Smooth muscle cell (in vitro differentiated cells): ENCODE results near the gene LITAFD. TPM values are rescaled to one million over a fixed set of nuclear protein-coding genes. Genes with fewer than 3 reads are reported as not detected.

Source experiments
- DNase-seq: peaks from one replicate; lab custom pipeline; 2025; ENCODE audit not compliant: unreplicated experiment; lab: John Stamatoyannopoulos, UW
- H2AFZ ChIP-seq: fragments of 200-600 bp; sonication (generic); 2 replicates; pipeline ENCODE4 v1.6.0; 2016; ENCODE audit warnings: antibody characterized with exemption, low read depth, mild to moderate bottlenecking
- H3F3A ChIP-seq: fragments of 200-600 bp; sonication (generic); 2 replicates; pipeline ENCODE4 v1.6.0; 2017; ENCODE audit warnings: antibody characterized with exemption, low read depth
- H3K27ac ChIP-seq: fragments of 200-600 bp; sonication (generic); 2 replicates; pipeline ENCODE4 v1.5.1; 2016; ENCODE audit warnings: low read depth, mild to moderate bottlenecking
- H3K27me3 ChIP-seq: fragments of 200-600 bp; sonication (generic); 2 replicates; pipeline ENCODE4 v1.6.1; 2016; ENCODE audit warnings: low read depth, mild to moderate bottlenecking
- H3K36me3 ChIP-seq: fragments of 200-600 bp; sonication (generic); 2 replicates; pipeline ENCODE4 v1.5.1; 2016; ENCODE audit warnings: low read depth
- H3K4me1 ChIP-seq: fragments of 200-600 bp; sonication (generic); 2 replicates; pipeline ENCODE4 v1.5.1; 2016; ENCODE audit warnings: low read depth
- H3K4me2 ChIP-seq: fragments of 200-600 bp; sonication (generic); 2 replicates; pipeline ENCODE4 v1.6.0; 2016; ENCODE audit warnings: mild to moderate bottlenecking
- H3K4me3 ChIP-seq: fragments of 200-600 bp; sonication (generic); 2 replicates; pipeline ENCODE4 v1.5.1; 2016; ENCODE audit warnings: mild to moderate bottlenecking
- H3K79me2 ChIP-seq: fragments of 200-600 bp; sonication (generic); 2 replicates; pipeline ENCODE4 v1.6.0; 2016; ENCODE audit warnings: low read depth, mild to moderate bottlenecking
- H3K9ac ChIP-seq: fragments of 200-600 bp; sonication (generic); 2 replicates; pipeline ENCODE4 v1.6.0; 2016; ENCODE audit warnings: low read depth
- H3K9me3 ChIP-seq: fragments of 200-600 bp; sonication (generic); replicated peaks from 2 replicates; pipeline ENCODE4 v1.5.1; 2016; ENCODE audit warnings: low read depth
- H4K20me1 ChIP-seq: fragments of 200-600 bp; sonication (generic); 2 replicates; pipeline ENCODE4 v1.6.0; 2016; ENCODE audit warnings: low read depth
- CTCF ChIP-seq: fragments of 200-600 bp; sonication (generic); IDR thresholded peaks from 2 replicates; pipeline ENCODE4 v1.5.1; 2017; ENCODE audit warnings: borderline replicate concordance, mild to moderate bottlenecking, antibody characterized with exemption; ENCODE audit not compliant: insufficient read depth, poor library complexity, severe bottlenecking
- WGBS: methylation state at CpG from one replicate; pipeline ENCODE4 v1.1.7; 2016; ENCODE audit warnings: low lambda C conversion rate; 5-methylcytosine and 5-hydroxymethylcytosine counted together
- polyA plus RNA-seq: library from polyadenylated mRNA; unstranded; fragments of >200 nt; fragmentation: Nextera tagmentation; extraction: Ambion mirVana; gene quantifications from 2 replicates; pipeline ENCODE4 v1.2.1, GENCODE V29; 2016
- total RNA-seq: library from RNA; depleted of rRNA; stranded (reverse); fragments of >200 nt; gene quantifications from 2 replicates; pipeline ENCODE4 v1.2.3, GENCODE V29; 2014

Gene LITAFD
- total and polyA plus RNA-seq, 2 experiments from 2014 or later = not detected

- peaks cover under 1% of the 10 kb centered on the region for H3F3A ChIP-seq
- H3K27ac ChIP-seq = no peak overlapping the region
Measured at GRCh38 chr16:8904018-8904430, 21.9 kb downstream of the LITAFD start.

GRCh38 chr16:8905168-8905762, 23.1 kb downstream of the LITAFD start:
- Histone ChIP-seq H3F3A (peaks cover 7% of the 10 kb centered on the region), H2AFZ (no peak overlapping the region), H3K4me3 (no peak overlapping the region), H3K79me2 (peaks cover 16% of the 10 kb centered on the region), H3K9ac (no peak overlapping the region), H3K9me3 (no peaks in the 10 kb centered on the region), H3K4me2 (no peak overlapping the region), H4K20me1 (peaks cover 70% of the 10 kb centered on the region), H3K27me3 (no peaks in the 10 kb centered on the region), H3K27ac (no peak overlapping the region), H3K4me1 (no peaks in the 10 kb centered on the region), H3K36me3 (peaks cover 22% of the 10 kb centered on the region)
- WGBS = 91% methylated on average over 13 of the region's 13 CpGs
- DNase-seq = no peak
- TF ChIP-seq CTCF = peak; percentile 32

More at GRCh38 chr16:8904018-8904430, 21.9 kb downstream of the LITAFD start:
- H3K9ac ChIP-seq = no peak overlapping the region
- no peak overlapping the region for H3K4me2 ChIP-seq
- H3K36me3 ChIP-seq = peaks cover 25% of the 10 kb centered on the region
- H4K20me1 ChIP-seq = peaks cover 65% of the 10 kb centered on the region
- H2AFZ ChIP-seq = no peak overlapping the region
- no peak overlapping the region for H3K4me3 ChIP-seq
- no peak for DNase-seq
- no peaks in the 10 kb centered on the region for H3K4me1 ChIP-seq
- WGBS = 96% methylated on average over 8 of the region's 8 CpGs
- H3K79me2 ChIP-seq = peaks cover 5% of the 10 kb centered on the region
- H3K27me3 ChIP-seq = no peaks in the 10 kb centered on the region
- H3K9me3 ChIP-seq = no peaks in the 10 kb centered on the region
- TF ChIP-seq CTCF = no peak

GRCh38 chr16:8905795-8906591, 23.8 kb downstream of the LITAFD start:
- H3K27me3 ChIP-seq = no peaks in the 10 kb centered on the region
- no peak overlapping the region for H3K27ac ChIP-seq
- H3K36me3 ChIP-seq = peaks cover 16% of the 10 kb centered on the region
- no peak overlapping the region for H3K9ac ChIP-seq
- H4K20me1 ChIP-seq = peaks cover 74% of the 10 kb centered on the region
- no peak overlapping the region for H3K4me2 ChIP-seq
- peak; percentile 5 for TF ChIP-seq CTCF
- H3F3A ChIP-seq = peaks cover 12% of the 10 kb centered on the region
- WGBS = 92% methylated on average over 14 of the region's 14 CpGs
- H3K4me1 ChIP-seq = no peaks in the 10 kb centered on the region
- peaks cover 24% of the 10 kb centered on the region for H3K79me2 ChIP-seq
- no peak overlapping the region for H3K4me3 ChIP-seq
- no peak for DNase-seq
- H2AFZ ChIP-seq = no peak overlapping the region
- no peaks in the 10 kb centered on the region for H3K9me3 ChIP-seq

GRCh38 chr16:8907096-8907495, 24.9 kb downstream of the LITAFD start:
- H3F3A ChIP-seq = peaks cover 16% of the 10 kb centered on the region
- peaks cover 30% of the 10 kb centered on the region for H3K79me2 ChIP-seq
- no peak overlapping the region for H3K4me3 ChIP-seq
- H3K36me3 ChIP-seq = peaks cover 9% of the 10 kb centered on the region
- 90% methylated on average over 4 of the region's 4 CpGs for WGBS
- no peak overlapping the region for H3K4me2 ChIP-seq
- TF ChIP-seq CTCF = no peak
- H3K4me1 ChIP-seq = no peaks in the 10 kb centered on the region
- H3K27ac ChIP-seq = no peak overlapping the region
- H3K9me3 ChIP-seq = no peaks in the 10 kb centered on the region
- H4K20me1 ChIP-seq = peaks cover 80% of the 10 kb centered on the region
- H3K27me3 ChIP-seq = no peaks in the 10 kb centered on the region
- no peak overlapping the region for H2AFZ ChIP-seq
- no peak overlapping the region for H3K9ac ChIP-seq
- DNase-seq = no peak
